MM.1S (cell line): ENCODE results near the gene ZNF503.

ENCODE experiments used
- DNase-seq: peaks from one replicate; pipeline ENCODE4 v3.0.0-alpha.2; 2015
- H2AFZ ChIP-seq: fragments of 300-600 bp; sonication (generic); 2 replicates; pipeline ENCODE4 v1.6.0; 2016; ENCODE audit warnings: antibody characterized with exemption, low read length
- H3F3A ChIP-seq: fragments of 300-600 bp; sonication (generic); 2 replicates; pipeline ENCODE4 v1.6.1; 2016; ENCODE audit warnings: mild to moderate bottlenecking, antibody characterized with exemption, low read length, moderate library complexity, mixed read lengths; ENCODE audit not compliant: insufficient read depth
- H3K27ac ChIP-seq: fragments of 300-600 bp; sonication (generic); 2 replicates; pipeline ENCODE4 v1.5.1; 2016; ENCODE audit warnings: mild to moderate bottlenecking, low read length
- H3K27me3 ChIP-seq: fragments of 300-600 bp; sonication (generic); replicated peaks from 2 replicates; pipeline ENCODE4 v1.6.0; 2016; ENCODE audit warnings: low read length; ENCODE audit not compliant: insufficient read depth
- H3K36me3 ChIP-seq: fragments of 300-600 bp; sonication (generic); replicated peaks from 2 replicates; pipeline ENCODE4 v1.6.1; 2016; ENCODE audit warnings: mild to moderate bottlenecking, low read length, mixed read lengths; ENCODE audit not compliant: insufficient read depth
- H3K4me1 ChIP-seq: fragments of 300-600 bp; sonication (generic); 2 replicates; pipeline ENCODE4 v1.6.1; 2016; ENCODE audit warnings: low read length, mixed read lengths
- H3K4me2 ChIP-seq: fragments of 300-600 bp; sonication (generic); 2 replicates; pipeline ENCODE4 v1.6.0; 2016; ENCODE audit warnings: low read depth, low read length
- H3K4me3 ChIP-seq: fragments of 300-600 bp; sonication (generic); 2 replicates; pipeline ENCODE4 v1.5.1; 2016; ENCODE audit warnings: low read length, mixed read lengths
- H3K79me2 ChIP-seq: fragments of 300-600 bp; sonication (generic); 2 replicates; pipeline ENCODE4 v1.6.1; 2016; ENCODE audit warnings: mixed run types, low read length, mixed read lengths
- H3K9ac ChIP-seq: fragments of 300-600 bp; sonication (generic); 2 replicates; pipeline ENCODE4 v1.6.1; 2016; ENCODE audit warnings: low read length, mixed read lengths
- H3K9me2 ChIP-seq: fragments of 300-600 bp; sonication (generic); replicated peaks from 2 replicates; pipeline ENCODE4 v1.6.1; 2016; ENCODE audit warnings: mild to moderate bottlenecking, low read length, mixed read lengths; ENCODE audit not compliant: insufficient read depth
- H3K9me3 ChIP-seq: fragments of 300-600 bp; sonication (generic); replicated peaks from 2 replicates; pipeline ENCODE4 v1.6.1; 2016; ENCODE audit warnings: mild to moderate bottlenecking, low read length, mixed read lengths; ENCODE audit not compliant: insufficient read depth
- H4K20me1 ChIP-seq: fragments of 300-600 bp; sonication (generic); 2 replicates; pipeline ENCODE4 v1.6.1; 2016; ENCODE audit warnings: mild to moderate bottlenecking, low read length, moderate library complexity, mixed read lengths; ENCODE audit not compliant: insufficient read depth
- CTCF ChIP-seq: fragments of 300-600 bp; sonication (generic); IDR thresholded peaks from 2 replicates; pipeline ENCODE4 v1.5.1; 2016; ENCODE audit warnings: antibody characterized with exemption, low read length, mixed read lengths
- EZH2 ChIP-seq: fragments of 300-600 bp; sonication (generic); optimal IDR thresholded peaks from 2 replicates; pipeline ENCODE3; 2017; ENCODE audit warnings: low read depth, mild to moderate bottlenecking, antibody characterized with exemption, low read length, mixed read lengths
- EZH2phosphoT487 ChIP-seq: fragments of 300-600 bp; sonication (generic); IDR thresholded peaks from 2 replicates; pipeline ENCODE4 v1.6.1; 2018; ENCODE audit warnings: antibody characterized with exemption, low read length

Gene ZNF503

GRCh38 chr10:75405598-75406461 is 4.3 kb upstream of the ZNF503 start:
- peaks cover 26% of the 10 kb centered on the region for H3F3A ChIP-seq
- no peak overlapping the region for H3K9ac ChIP-seq
- H3K9me2 ChIP-seq: no peaks in the 10 kb centered on the region
- H3K4me1 ChIP-seq: no peaks in the 10 kb centered on the region
- no peak overlapping the region for H3K4me3 ChIP-seq
- H3K27ac ChIP-seq: no peak overlapping the region
- H3K79me2 ChIP-seq: peaks cover 2% of the 10 kb centered on the region; the same call in 1 of the 2 replicates
- no peaks in the 10 kb centered on the region for H4K20me1 ChIP-seq
- no peak overlapping the region for H2AFZ ChIP-seq
- H3K4me2 ChIP-seq: no peak overlapping the region
- H3K36me3 ChIP-seq: no peaks in the 10 kb centered on the region
- TF ChIP-seq EZH2phosphoT487 (no peak), CTCF (no peak), EZH2 (no peak)
- no peak for DNase-seq
- H3K27me3 ChIP-seq: no peaks in the 10 kb centered on the region
- no peaks in the 10 kb centered on the region for H3K9me3 ChIP-seq

DNA sequence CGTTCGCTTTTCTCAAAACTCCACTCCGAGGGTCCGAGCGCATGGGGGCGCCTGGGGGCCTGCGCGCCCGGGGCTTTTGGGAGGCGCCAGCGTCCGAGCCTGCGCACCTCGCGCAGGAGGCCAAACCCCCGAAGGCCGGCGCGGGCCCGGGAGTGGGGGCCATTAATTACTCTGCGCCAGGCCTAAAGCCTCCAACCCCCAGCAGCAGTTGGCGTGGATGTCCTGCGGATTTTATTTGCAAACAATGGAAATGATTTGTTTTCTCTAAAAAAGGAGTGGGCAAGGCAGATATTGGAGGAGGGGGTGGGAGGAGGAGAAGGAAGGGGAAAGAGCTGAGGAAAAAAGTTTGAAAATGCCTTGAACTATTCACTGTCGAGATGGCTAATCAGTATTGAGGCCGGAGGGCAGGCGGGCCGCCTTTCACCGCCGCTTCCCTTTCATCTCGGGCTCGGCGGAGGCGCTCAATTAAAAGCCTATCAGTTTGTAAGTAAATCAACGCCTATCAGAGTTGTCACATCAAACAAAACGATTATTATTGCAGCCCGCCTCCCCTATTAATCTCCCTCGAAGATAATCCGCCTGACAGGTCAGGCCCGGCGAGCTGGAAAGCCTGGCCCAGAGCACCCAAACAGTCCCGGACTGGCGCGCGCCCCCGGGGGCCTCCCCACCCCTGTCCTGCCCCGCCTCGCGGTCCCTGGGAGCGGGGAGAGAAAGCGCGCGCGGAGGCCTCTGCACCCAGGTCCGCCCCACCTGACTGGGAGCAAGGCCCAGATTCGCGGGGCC is 3.4 kb upstream of the ZNF503 start:
- Histone ChIP-seq H2AFZ (0 out of 2 replicates have a peak overlapping the region, but pooled peaks have one; percentile 80), H4K20me1 (no peaks in the 10 kb centered on the region), H3K27me3 (no peaks in the 10 kb centered on the region), H3F3A (peaks cover 32% of the 10 kb centered on the region), H3K4me3 (peak overlapping the region; percentile 99), H3K9me3 (no peaks in the 10 kb centered on the region), H3K9me2 (no peaks in the 10 kb centered on the region), H3K79me2 (peaks cover 10% of the 10 kb centered on the region; the same call in 1 of the 2 replicates), H3K9ac (peak overlapping the region; percentile 34; the same call in 1 of the 2 replicates), H3K4me1 (no peaks in the 10 kb centered on the region), H3K27ac (peak overlapping the region; percentile 90; the same call in 1 of the 2 replicates), H3K4me2 (peak overlapping the region; percentile 98), H3K36me3 (no peaks in the 10 kb centered on the region)
- TF ChIP-seq EZH2 (no peak), EZH2phosphoT487 (no peak), CTCF (no peak)
- no peak for DNase-seq

GRCh38 chr10:75403939-75404814 is 2.6 kb upstream of the ZNF503 start:
- peaks cover 16% of the 10 kb centered on the region for H3K79me2 ChIP-seq
- H2AFZ ChIP-seq: peak overlapping the region; percentile 80
- H3K9ac ChIP-seq: peak overlapping the region; percentile 34; the same call in 1 of the 2 replicates
- peak overlapping the region; percentile 99 for H3K4me3 ChIP-seq
- H3K27ac ChIP-seq: peak overlapping the region; percentile 90; the same call in 1 of the 2 replicates
- DNase-seq: peak; percentile 75
- no peaks in the 10 kb centered on the region for H3K27me3 ChIP-seq
- H4K20me1 ChIP-seq: no peaks in the 10 kb centered on the region
- no peaks in the 10 kb centered on the region for H3K36me3 ChIP-seq
- H3K9me3 ChIP-seq: no peaks in the 10 kb centered on the region
- H3K4me2 ChIP-seq: peak overlapping the region; percentile 98
- no peak for TF ChIP-seq CTCF
- no peak for TF ChIP-seq EZH2
- no peak for TF ChIP-seq EZH2phosphoT487
- H3K4me1 ChIP-seq: no peaks in the 10 kb centered on the region
- H3K9me2 ChIP-seq: no peaks in the 10 kb centered on the region
- peaks cover 30% of the 10 kb centered on the region for H3F3A ChIP-seq
